Fibroblast of lung (primary cell): ENCODE measurements around the gene GPR143. TPM values are rescaled to one million over a fixed set of nuclear protein-coding genes. Genes with fewer than 3 reads are reported as not detected.

Experiments
- DNase-seq, 2 donors: peaks; one replicate each; pipeline versions ENCODE4 v3.0.0 to v3.0.0-alpha.2; 2010; ENCODE audit warnings: low read depth in 2 of 2
- H2AFZ ChIP-seq: 2 replicates; pipeline ENCODE4 v1.5.1; 2012; ENCODE audit warnings: low read length, control low read depth, inconsistent platforms
- H3K27ac ChIP-seq: 2 replicates; pipeline ENCODE4 v1.5.1; 2011; ENCODE audit warnings: low read length, control low read depth; ENCODE audit not compliant: insufficient read depth
- H3K27me3 ChIP-seq: 2 replicates; pipeline ENCODE4 v1.5.1; 2011; ENCODE audit warnings: mild to moderate bottlenecking, low read length; ENCODE audit not compliant: control insufficient read depth, insufficient read depth
- H3K36me3 ChIP-seq: 2 replicates; pipeline ENCODE4 v1.5.1; 2011; ENCODE audit warnings: low read length; ENCODE audit not compliant: control insufficient read depth, insufficient read depth
- H3K4me1 ChIP-seq: 2 replicates; pipeline ENCODE4 v1.5.1; 2011; ENCODE audit warnings: low read length; ENCODE audit not compliant: control insufficient read depth, insufficient read depth; ENCODE audit errors: extremely low read depth
- H3K4me2 ChIP-seq: 2 replicates; pipeline ENCODE4 v1.5.1; 2011; ENCODE audit warnings: low read length, control low read depth; ENCODE audit not compliant: insufficient read depth; ENCODE audit errors: extremely low read depth
- H3K4me3 ChIP-seq, 4 experiments: fragments of 200-600 bp in 1 of 4; sonication (generic) in 1 of 4; replicated peaks in 1 of 4; 2 replicates each; pipeline ENCODE4 v1.5.1; 2011 to 2016; ENCODE audit warnings: low read length in 4 of 4, low read depth in 3 of 4, mild to moderate bottlenecking in 3 of 4, control low read depth in 2 of 4, inconsistent platforms in 1 of 4, mixed read lengths in 1 of 4; ENCODE audit not compliant: insufficient read depth in 1 of 4; ENCODE audit errors: control extremely low read depth in 1 of 4
- H3K79me2 ChIP-seq: 2 replicates; pipeline ENCODE4 v1.5.1; 2012; ENCODE audit warnings: mild to moderate bottlenecking, low read length, inconsistent platforms; ENCODE audit not compliant: control insufficient read depth, insufficient read depth
- H3K9ac ChIP-seq: 2 replicates; pipeline ENCODE4 v1.5.1; 2011; ENCODE audit warnings: mild to moderate bottlenecking, low read length, control low read depth; ENCODE audit not compliant: insufficient read depth
- H3K9me3 ChIP-seq: 2 replicates; pipeline ENCODE4 v1.5.1; 2012; ENCODE audit warnings: low read depth, low read length; ENCODE audit not compliant: control insufficient read depth, insufficient read depth
- H4K20me1 ChIP-seq: 2 replicates; pipeline ENCODE4 v1.5.1; 2011; ENCODE audit warnings: low read length; ENCODE audit not compliant: control insufficient read depth, insufficient read depth; ENCODE audit errors: extremely low read depth
- EZH2 ChIP-seq: IDR thresholded peaks from 2 replicates; pipeline ENCODE4 v1.5.1; 2012; ENCODE audit warnings: low read length, control low read depth, mild to moderate bottlenecking; ENCODE audit errors: missing control alignments
- polyA plus RNA-seq, 2 donors: library from polyadenylated mRNA; depleted of rRNA in 1 of 2; stranded (reverse) in 1 of 2; unstranded in 1 of 2; fragments of >200 nt; gene quantifications; 2 replicates each; pipeline ENCODE4 v1.2.1, GENCODE V29; 2011 to 2012; ENCODE audit warnings: missing spikeins in 1 of 2
- total RNA-seq: library from RNA; depleted of rRNA; stranded (reverse); fragments of >200 nt; gene quantifications from 2 replicates; pipeline ENCODE4 v1.2.1, GENCODE V29; 2014
- TF ChIP-seq, protein P1 (sequence below), 2 donors: IDR thresholded peaks in 1 of 2; conservative IDR thresholded peaks in 1 of 2; 1 replicate in 1 of 2; 2 replicates in 1 of 2; pipeline ENCODE4 v1.5.1; 2011 to 2012; ENCODE audit warnings: low read length in 2 of 2, control low read depth in 1 of 2, inconsistent platforms in 1 of 2, low read depth in 1 of 2, mild to moderate bottlenecking in 1 of 2

GPR143 gene
- total and polyA plus RNA-seq, 2 donors (not counting 1 experiment from before 2014, with no cell fraction given) = 0.07 TPM; not detected in 1

DNA sequence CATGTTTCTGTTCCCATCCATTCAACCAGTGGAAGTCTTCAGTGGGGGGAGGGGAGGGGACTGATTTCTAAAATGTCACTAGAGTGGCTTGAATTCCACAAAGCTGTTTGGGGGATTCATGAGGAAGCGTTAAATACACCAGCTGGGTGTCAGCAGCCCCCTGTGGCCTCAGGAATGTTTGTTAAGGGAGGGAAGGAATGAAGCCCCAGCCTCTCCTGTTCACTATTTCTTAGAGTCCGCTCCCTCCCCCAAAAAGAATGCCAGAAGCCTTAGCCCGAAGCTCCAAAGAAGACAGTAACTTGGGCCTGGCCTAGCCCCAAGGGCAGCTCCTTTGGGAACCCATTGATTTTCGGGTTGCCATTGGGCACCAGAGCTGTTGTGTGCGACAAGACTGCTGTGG is 23.9 kb upstream of the GPR143 start:
- Histone ChIP-seq H3K27ac (no peak overlapping the region), H3K4me3 (no peak overlapping the region), H3K36me3 (no peaks in the 10 kb centered on the region), H4K20me1 (no peaks in the 10 kb centered on the region), H3K9ac (no peak overlapping the region), H3K79me2 (no peaks in the 10 kb centered on the region), H2AFZ (no peak overlapping the region), H3K27me3 (peaks cover 10% of the 10 kb centered on the region), H3K4me1 (no peaks in the 10 kb centered on the region), H3K4me2 (no peak overlapping the region), H3K9me3 (no peaks in the 10 kb centered on the region)
- TF ChIP-seq, protein P1, sequence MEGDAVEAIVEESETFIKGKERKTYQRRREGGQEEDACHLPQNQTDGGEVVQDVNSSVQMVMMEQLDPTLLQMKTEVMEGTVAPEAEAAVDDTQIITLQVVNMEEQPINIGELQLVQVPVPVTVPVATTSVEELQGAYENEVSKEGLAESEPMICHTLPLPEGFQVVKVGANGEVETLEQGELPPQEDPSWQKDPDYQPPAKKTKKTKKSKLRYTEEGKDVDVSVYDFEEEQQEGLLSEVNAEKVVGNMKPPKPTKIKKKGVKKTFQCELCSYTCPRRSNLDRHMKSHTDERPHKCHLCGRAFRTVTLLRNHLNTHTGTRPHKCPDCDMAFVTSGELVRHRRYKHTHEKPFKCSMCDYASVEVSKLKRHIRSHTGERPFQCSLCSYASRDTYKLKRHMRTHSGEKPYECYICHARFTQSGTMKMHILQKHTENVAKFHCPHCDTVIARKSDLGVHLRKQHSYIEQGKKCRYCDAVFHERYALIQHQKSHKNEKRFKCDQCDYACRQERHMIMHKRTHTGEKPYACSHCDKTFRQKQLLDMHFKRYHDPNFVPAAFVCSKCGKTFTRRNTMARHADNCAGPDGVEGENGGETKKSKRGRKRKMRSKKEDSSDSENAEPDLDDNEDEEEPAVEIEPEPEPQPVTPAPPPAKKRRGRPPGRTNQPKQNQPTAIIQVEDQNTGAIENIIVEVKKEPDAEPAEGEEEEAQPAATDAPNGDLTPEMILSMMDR (conservative IDR thresholded peaks at IDR 0.05 in 1 of 2, IDR thresholded peaks at IDR 0.05 in 1 of 2; ENCODE audit: low read depth in 1 of 2, low read length in 2 of 2) = no peak
- TF ChIP-seq EZH2 = no peak
- no peak for DNase-seq

DNA sequence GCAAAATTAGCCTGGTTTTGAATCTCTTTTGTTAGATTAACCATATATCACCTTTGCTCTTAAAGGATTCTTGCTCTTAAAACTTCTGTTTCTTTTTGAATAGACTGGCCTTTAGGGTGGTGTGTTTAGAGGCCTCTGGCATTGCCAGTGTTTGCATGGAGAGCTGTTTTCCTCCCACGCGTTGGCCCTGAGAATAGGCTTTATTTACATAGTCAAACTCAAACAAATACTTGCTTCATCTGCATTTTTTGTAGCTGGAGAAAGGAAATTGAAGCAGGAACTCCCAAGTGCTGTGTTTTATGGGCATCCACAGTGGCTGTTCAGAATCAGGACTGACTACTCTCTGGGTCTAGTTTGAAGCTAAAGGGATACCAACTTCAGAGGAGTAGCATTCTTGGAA is 23.3 kb upstream of the GPR143 start:
- Histone ChIP-seq H2AFZ (no peak overlapping the region), H3K9ac (no peak overlapping the region), H3K27ac (no peak overlapping the region), H3K9me3 (no peaks in the 10 kb centered on the region), H4K20me1 (no peaks in the 10 kb centered on the region), H3K4me1 (no peaks in the 10 kb centered on the region), H3K36me3 (no peaks in the 10 kb centered on the region), H3K4me2 (no peak overlapping the region), H3K79me2 (no peaks in the 10 kb centered on the region), H3K27me3 (peaks cover 11% of the 10 kb centered on the region), H3K4me3 (no peak overlapping the region)
- TF ChIP-seq, protein P1 (conservative IDR thresholded peaks at IDR 0.05 in 1 of 2, IDR thresholded peaks at IDR 0.05 in 1 of 2; ENCODE audit: low read depth in 1 of 2, low read length in 2 of 2) = no peak
- TF ChIP-seq EZH2 = no peak
- peak in 1 of 2 donors; percentile 26 for DNase-seq

DNA sequence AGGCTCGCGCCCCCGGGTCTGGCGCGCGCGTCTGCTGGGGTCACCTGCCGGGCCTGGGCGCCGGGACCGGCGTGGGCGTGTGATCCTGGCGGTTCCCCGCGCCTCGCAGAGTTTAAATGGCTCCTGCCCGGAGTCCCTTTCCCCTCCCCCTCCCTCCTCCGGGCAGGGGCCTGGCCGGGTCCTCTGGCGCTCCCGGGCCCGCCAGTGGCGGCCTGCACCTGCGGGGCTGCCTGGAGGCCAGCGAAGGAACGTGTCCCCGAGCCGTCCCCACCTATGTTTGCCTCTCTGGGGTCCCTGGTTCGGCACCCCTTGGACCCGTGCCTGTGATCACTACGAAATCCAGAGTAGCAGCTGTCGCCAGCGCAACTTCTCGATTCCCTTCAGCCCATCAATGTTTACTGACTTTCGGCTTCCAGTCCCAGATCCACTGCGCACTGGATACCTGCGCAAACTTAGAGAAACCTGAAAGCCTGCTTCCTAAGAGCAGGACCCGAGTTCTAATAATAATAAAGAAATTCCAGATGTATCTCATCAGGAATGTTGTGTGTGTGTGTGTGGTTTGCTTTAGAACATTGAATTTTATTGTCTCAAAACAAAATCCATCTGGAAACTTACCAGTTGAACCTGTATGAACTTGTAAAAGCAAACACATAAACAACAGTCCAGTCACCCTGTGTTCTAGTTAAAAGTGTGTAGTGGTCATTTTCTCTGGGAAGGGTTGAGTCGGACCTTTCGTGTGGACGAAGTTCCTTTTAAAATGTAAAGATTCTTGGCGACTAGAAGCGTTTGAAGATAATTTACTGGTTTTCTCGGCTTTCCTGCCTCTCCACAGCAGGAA is 21.4 kb upstream of the GPR143 start:
- DNase-seq = peak in 1 of 2 donors; percentile 18
- peak overlapping the region in 2 of 4 experiments; percentile 46 to 55 for H3K4me3 ChIP-seq
- no peaks in the 10 kb centered on the region for H4K20me1 ChIP-seq

More for the DNA sequence above, 21.4 kb upstream of the GPR143 start:
- Histone ChIP-seq H2AFZ (no peak overlapping the region), H3K9me3 (no peaks in the 10 kb centered on the region), H3K27me3 (peaks cover 11% of the 10 kb centered on the region), H3K4me1 (no peaks in the 10 kb centered on the region), H3K27ac (no peak overlapping the region), H3K79me2 (no peaks in the 10 kb centered on the region), H3K9ac (no peak overlapping the region), H3K4me2 (no peak overlapping the region), H3K36me3 (no peaks in the 10 kb centered on the region)
- TF ChIP-seq, protein P1 (conservative IDR thresholded peaks at IDR 0.05 in 1 of 2, IDR thresholded peaks at IDR 0.05 in 1 of 2; ENCODE audit: low read depth in 1 of 2, low read length in 2 of 2) = no peak
- no peak for TF ChIP-seq EZH2
